BLaER1 treated with 17β-estradiol and CSF1 and Interleukin-3, amounts not matched to agents 10 nM and 100 nM (cell line): Measurements from ENCODE around the gene VPS13D.

Experiments used
- H3K27ac ChIP-seq, 11 experiments: shearing (Covaris generic); formaldehyde crosslinking; 2 replicates each; pipeline ENCODE4 v1.8.1; 2022
- H3K27me3 ChIP-seq, 11 experiments: shearing (Covaris generic); formaldehyde crosslinking; 2 replicates each; pipeline ENCODE4 v1.8.1; 2022
- H3K36me3 ChIP-seq, 11 experiments: shearing (Covaris generic); formaldehyde crosslinking; 2 replicates each; pipeline ENCODE4 v1.8.1; 2022
- H3K4me1 ChIP-seq, 10 experiments: shearing (Covaris generic); formaldehyde crosslinking; 2 replicates each; pipeline ENCODE4 v1.8.1; 2022
- H3K4me2 ChIP-seq, 11 experiments: shearing (Covaris generic); formaldehyde crosslinking; 2 replicates each; pipeline ENCODE4 v1.8.1; 2022
- H3K4me3 ChIP-seq, 10 experiments: shearing (Covaris generic); formaldehyde crosslinking; 2 replicates each; pipeline ENCODE4 v1.8.1; 2022
- H3K9ac ChIP-seq, 11 experiments: shearing (Covaris generic); formaldehyde crosslinking; 2 replicates each; pipeline ENCODE4 v1.8.1; 2022
- H3K9me3 ChIP-seq, 11 experiments: shearing (Covaris generic); formaldehyde crosslinking; replicated peaks in 1 of 11; 2 replicates each; pipeline ENCODE4 v1.8.1; 2022
- H4K20me1 ChIP-seq, 11 experiments: shearing (Covaris generic); formaldehyde crosslinking; 2 replicates each; pipeline ENCODE4 v1.8.1; 2022
- Cebpa-rat ChIP-seq, 11 experiments: shearing (Covaris generic); IDR thresholded peaks; 2 replicates each; pipeline ENCODE4 v1.8.1; 2022

The VPS13D gene

GRCh38 chr1:12437629-12438028, 207.8 kb downstream of the VPS13D start:
- peaks cover 6 to 52% (median 16%) of the 10 kb centered on the region in 11 experiments; a peak in 18 of 22 replicates for H3K36me3 ChIP-seq
- peak overlapping the region in 9 of 11 experiments; percentile 50 to 92 (median 74); a peak in 12 of 22 replicates for H3K4me2 ChIP-seq
- TF ChIP-seq Cebpa-rat (IDR thresholded peaks at IDR 0.05), result no peak
- peaks cover 0 to 25% (median 0%) of the 10 kb centered on the region in 11 experiments; a peak in 5 of 22 replicates for H4K20me1 ChIP-seq
- H3K9ac ChIP-seq, result no peak overlapping the region
- H3K4me1 ChIP-seq, result peaks cover 54 to 87% (median 75%) of the 10 kb centered on the region in 10 experiments
- H3K4me3 ChIP-seq, result no peak overlapping the region
- peaks cover 0 to 7% (median 0%) of the 10 kb centered on the region in 11 experiments; a peak in 4 of 22 replicates for H3K9me3 ChIP-seq
- no peak overlapping the region for H3K27ac ChIP-seq
- H3K27me3 ChIP-seq, result no peaks in the 10 kb centered on the region

DNA sequence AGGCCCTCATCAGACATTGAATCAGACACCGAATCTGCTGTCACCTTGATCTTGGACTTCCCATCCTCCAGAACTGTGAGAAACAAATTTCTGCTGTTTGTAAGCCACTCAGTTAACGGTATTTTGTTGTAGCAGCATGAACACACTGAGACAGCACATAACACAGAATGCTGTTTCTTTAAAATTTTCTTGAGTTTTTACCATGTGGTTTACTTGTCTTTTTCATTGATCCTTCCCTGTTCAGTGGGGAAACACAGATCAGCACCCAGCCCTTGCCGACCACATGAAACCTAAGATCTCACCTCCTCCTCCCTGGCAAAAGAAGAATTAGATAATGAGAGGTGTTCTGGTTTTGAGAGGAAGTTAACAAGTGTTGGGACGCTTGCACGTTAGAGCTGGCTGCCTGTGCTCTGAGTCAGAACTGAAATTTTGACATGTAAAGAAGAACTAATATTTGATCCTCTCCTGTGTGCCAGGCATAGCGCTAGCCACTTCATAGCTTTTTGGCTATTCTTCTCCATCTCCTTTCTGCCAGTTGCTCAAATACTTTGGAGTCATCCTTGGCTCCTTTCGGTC, 208.6 kb downstream of the VPS13D start:
- H3K4me2 ChIP-seq, result peak overlapping the region; percentile 50 to 92 (median 72)
- no peak for TF ChIP-seq Cebpa-rat (IDR thresholded peaks at IDR 0.05)
- peaks cover 46 to 79% (median 67%) of the 10 kb centered on the region in 10 experiments for H3K4me1 ChIP-seq
- H4K20me1 ChIP-seq, result peaks cover 0 to 23% (median 0%) of the 10 kb centered on the region in 11 experiments; a peak in 5 of 22 replicates
- H3K27me3 ChIP-seq, result no peaks in the 10 kb centered on the region
- peaks cover 0 to 7% (median 0%) of the 10 kb centered on the region in 11 experiments; a peak in 5 of 22 replicates for H3K9me3 ChIP-seq
- H3K9ac ChIP-seq, result peak overlapping the region in 2 of 11 experiments; percentile 2 to 8; a peak in 1 of 22 replicates
- H3K4me3 ChIP-seq, result no peak overlapping the region
- peaks cover 12 to 54% (median 21%) of the 10 kb centered on the region in 11 experiments; a peak in 19 of 22 replicates for H3K36me3 ChIP-seq
- H3K27ac ChIP-seq, result peak overlapping the region in 1 of 11 experiments; percentile 0; a peak in 1 of 22 replicates

GRCh38 chr1:12439073-12439472, 209.2 kb downstream of the VPS13D start:
- H3K4me3 ChIP-seq, result no peak overlapping the region
- TF ChIP-seq Cebpa-rat (IDR thresholded peaks at IDR 0.05), result no peak
- peak overlapping the region in 2 of 11 experiments; percentile 2 to 8; a peak in 2 of 22 replicates for H3K9ac ChIP-seq
- peaks cover 0 to 18% (median 0%) of the 10 kb centered on the region in 11 experiments; a peak in 3 of 22 replicates for H4K20me1 ChIP-seq
- no peak overlapping the region; a peak in 1 of 22 replicates for H3K27ac ChIP-seq
- H3K4me2 ChIP-seq, result peak overlapping the region; percentile 50 to 92 (median 72)
- H3K36me3 ChIP-seq, result peaks cover 14 to 59% (median 23%) of the 10 kb centered on the region in 11 experiments; a peak in 19 of 22 replicates
- peaks cover 0 to 12% (median 0%) of the 10 kb centered on the region in 11 experiments; a peak in 5 of 22 replicates for H3K9me3 ChIP-seq
- no peaks in the 10 kb centered on the region for H3K27me3 ChIP-seq
- peaks cover 40 to 73% (median 61%) of the 10 kb centered on the region in 10 experiments for H3K4me1 ChIP-seq

DNA sequence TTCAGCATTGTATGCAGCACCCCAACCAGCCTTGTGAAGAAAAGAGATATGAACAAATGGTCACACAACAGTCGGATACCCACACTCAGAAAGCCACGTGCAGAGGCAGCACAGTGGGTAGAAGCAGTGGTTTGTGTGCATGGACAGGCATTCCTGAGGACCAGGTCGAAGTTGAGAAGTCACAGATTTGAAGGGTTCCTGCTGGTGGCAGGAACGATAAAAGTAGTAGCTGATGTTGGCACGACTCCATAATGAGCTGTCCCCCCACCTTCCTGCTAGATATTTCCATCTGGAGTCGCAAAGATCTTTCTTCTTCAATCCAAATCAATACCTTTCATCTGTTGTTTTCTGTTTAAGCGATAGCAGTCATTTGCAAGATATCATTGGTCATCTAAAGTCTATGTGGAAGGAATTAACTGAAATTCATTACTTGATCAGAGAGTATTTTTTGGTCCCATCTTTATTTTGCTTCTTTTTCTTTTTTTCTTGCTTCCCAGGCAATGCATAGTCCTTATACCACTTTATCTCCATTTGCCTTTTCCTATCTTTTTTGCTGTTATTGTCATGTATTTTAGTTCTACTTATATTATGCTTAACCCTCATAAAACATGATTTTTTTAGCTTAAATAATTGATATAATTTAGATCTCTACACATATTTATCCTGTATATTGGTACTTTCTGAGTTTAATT, 211.7 kb downstream of the VPS13D start:
- Histone ChIP-seq H3K4me3 (no peak overlapping the region), H3K27ac (no peak overlapping the region), H3K4me1 (peaks cover 15 to 48% (median 36%) of the 10 kb centered on the region in 10 experiments), H3K4me2 (no peak overlapping the region), H3K9me3 (peaks cover 0 to 13% (median 0%) of the 10 kb centered on the region in 11 experiments; a peak in 6 of 22 replicates), H3K36me3 (peaks cover 17 to 78% (median 38%) of the 10 kb centered on the region in 11 experiments; a peak in 20 of 22 replicates), H3K27me3 (no peaks in the 10 kb centered on the region), H4K20me1 (peaks cover 0 to 6% (median 0%) of the 10 kb centered on the region in 11 experiments; a peak in 1 of 22 replicates), H3K9ac (no peak overlapping the region)
- no peak for TF ChIP-seq Cebpa-rat (IDR thresholded peaks at IDR 0.05)

GRCh38 chr1:12442217-12442616, 212.4 kb downstream of the VPS13D start:
- H3K36me3 ChIP-seq, result peaks cover 17 to 78% (median 39%) of the 10 kb centered on the region in 11 experiments; a peak in 20 of 22 replicates
- no peak overlapping the region for H3K27ac ChIP-seq

DNA sequence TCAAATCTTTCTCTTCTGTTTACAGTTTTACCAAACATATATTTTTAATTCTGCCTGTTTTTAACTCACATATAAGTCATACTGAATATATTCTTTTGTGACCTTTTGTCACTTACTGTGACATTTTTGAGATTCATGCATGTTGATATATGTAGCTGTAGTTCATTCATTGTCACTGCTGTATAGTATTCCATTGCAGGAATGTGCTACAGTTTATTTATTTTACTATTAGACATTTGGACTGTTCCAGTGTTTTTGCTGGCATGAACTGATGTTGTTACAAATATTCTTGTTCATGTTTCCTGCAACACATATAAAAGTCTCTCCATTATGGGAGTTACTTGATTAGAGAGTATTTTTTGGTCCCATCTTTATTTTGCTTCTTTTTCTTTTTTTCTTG, 213.3 kb downstream of the VPS13D start:
- Histone ChIP-seq H3K9ac (no peak overlapping the region), H3K36me3 (peaks cover 15 to 72% (median 38%) of the 10 kb centered on the region in 11 experiments; a peak in 21 of 22 replicates), H3K27me3 (no peaks in the 10 kb centered on the region), H3K4me1 (peaks cover 17 to 41% (median 26%) of the 10 kb centered on the region in 10 experiments), H4K20me1 (peaks cover 0 to 6% (median 0%) of the 10 kb centered on the region in 11 experiments; a peak in 4 of 22 replicates), H3K4me3 (no peak overlapping the region), H3K9me3 (peaks cover 0 to 7% (median 0%) of the 10 kb centered on the region in 11 experiments; a peak in 4 of 22 replicates), H3K27ac (no peak overlapping the region), H3K4me2 (no peak overlapping the region)
- TF ChIP-seq Cebpa-rat (IDR thresholded peaks at IDR 0.05), result no peak

More at GRCh38 chr1:12442217-12442616, 212.4 kb downstream of the VPS13D start:
- Histone ChIP-seq H3K9ac (no peak overlapping the region), H3K27me3 (no peaks in the 10 kb centered on the region), H3K9me3 (peaks cover 0 to 13% (median 0%) of the 10 kb centered on the region in 11 experiments; a peak in 6 of 22 replicates), H4K20me1 (peaks cover 0 to 6% (median 0%) of the 10 kb centered on the region in 11 experiments; a peak in 1 of 22 replicates), H3K4me1 (peaks cover 12 to 43% (median 29%) of the 10 kb centered on the region in 10 experiments), H3K4me3 (no peak overlapping the region), H3K4me2 (no peak overlapping the region)
- no peak for TF ChIP-seq Cebpa-rat (IDR thresholded peaks at IDR 0.05)

- Histone ChIP-seq H3K4me2 (no peak overlapping the region), H3K9me3 (peaks cover 0 to 6% (median 0%) of the 10 kb centered on the region in 11 experiments; a peak in 2 of 22 replicates), H3K36me3 (peaks cover 15 to 69% (median 38%) of the 10 kb centered on the region in 11 experiments; a peak in 21 of 22 replicates), H3K27me3 (no peaks in the 10 kb centered on the region), H4K20me1 (peaks cover 0 to 13% (median 0%) of the 10 kb centered on the region in 11 experiments; a peak in 5 of 22 replicates), H3K27ac (no peak overlapping the region), H3K4me3 (no peak overlapping the region), H3K4me1 (peaks cover 17 to 41% (median 26%) of the 10 kb centered on the region in 10 experiments), H3K9ac (no peak overlapping the region)
- no peak for TF ChIP-seq Cebpa-rat (IDR thresholded peaks at IDR 0.05)
Observed at GRCh38 chr1:12444329-12444841, 214.6 kb downstream of the VPS13D start.

DNA sequence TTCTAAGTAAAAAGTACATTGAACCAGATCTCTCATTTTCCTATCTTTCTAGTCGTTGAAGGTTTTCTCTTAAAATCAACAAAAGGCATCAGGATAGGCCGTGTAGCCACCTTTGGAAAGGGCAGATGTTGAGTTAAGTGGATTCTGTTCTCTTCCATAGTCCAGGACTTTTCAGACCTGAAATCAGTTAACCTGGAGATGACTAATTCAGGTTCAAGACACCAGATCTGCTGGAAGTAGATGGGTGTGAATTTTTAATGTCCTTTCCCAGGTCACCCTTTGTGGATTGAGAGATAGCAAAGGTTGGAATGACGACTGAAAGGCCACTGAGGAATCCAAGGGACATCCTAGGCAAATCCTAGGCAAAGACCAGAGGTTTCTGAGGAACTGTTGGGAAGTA, 215.4 kb downstream of the VPS13D start:
- no peak for TF ChIP-seq Cebpa-rat (IDR thresholded peaks at IDR 0.05)
- Histone ChIP-seq H3K4me3 (no peak overlapping the region), H3K36me3 (peaks cover 15 to 67% (median 39%) of the 10 kb centered on the region in 11 experiments; a peak in 21 of 22 replicates), H3K27ac (no peak overlapping the region), H3K4me2 (no peak overlapping the region), H3K9ac (no peak overlapping the region), H3K4me1 (peaks cover 24 to 41% (median 27%) of the 10 kb centered on the region in 10 experiments), H3K9me3 (peaks cover 0 to 6% (median 0%) of the 10 kb centered on the region in 11 experiments; a peak in 2 of 22 replicates), H4K20me1 (peaks cover 0 to 20% (median 0%) of the 10 kb centered on the region in 11 experiments; a peak in 6 of 22 replicates), H3K27me3 (no peaks in the 10 kb centered on the region)
